ENCODE measurements around the gene PHF23.

The PHF23 gene

DNA sequence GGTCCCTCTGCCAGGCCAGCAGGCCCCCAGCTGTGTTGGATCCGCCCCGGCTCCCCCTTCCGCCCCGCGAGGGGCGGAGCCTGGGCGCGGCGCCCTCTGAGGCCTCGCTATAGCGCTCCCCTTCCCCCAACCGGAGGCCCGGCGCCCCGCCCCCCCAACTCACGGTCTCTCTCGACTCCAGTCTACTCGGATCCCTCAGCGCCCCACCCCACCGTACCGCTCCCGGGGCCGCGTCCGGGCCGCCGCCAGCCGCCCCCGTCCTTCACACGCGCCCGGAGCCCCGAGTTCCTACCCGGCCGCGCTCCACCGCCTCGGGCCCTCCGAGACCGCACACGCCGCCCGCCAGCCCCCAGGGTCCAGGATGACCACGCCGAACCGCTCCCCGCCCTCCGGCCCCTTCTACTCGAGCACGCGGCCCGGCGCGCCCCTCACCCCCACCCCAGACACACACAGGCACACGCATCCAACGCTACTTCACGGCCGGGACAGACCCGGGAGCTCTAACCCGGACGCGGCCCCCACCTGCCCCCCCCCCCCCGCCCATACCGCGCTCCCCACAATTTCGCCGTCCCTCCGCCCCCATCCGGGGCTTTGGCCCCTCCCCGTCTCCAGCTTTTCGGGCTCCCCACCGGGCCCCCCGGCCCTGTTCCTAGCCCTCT lies 1.4 kb downstream of the PHF23 start:
- peak; percentile 77 for DNase-seq

DNA sequence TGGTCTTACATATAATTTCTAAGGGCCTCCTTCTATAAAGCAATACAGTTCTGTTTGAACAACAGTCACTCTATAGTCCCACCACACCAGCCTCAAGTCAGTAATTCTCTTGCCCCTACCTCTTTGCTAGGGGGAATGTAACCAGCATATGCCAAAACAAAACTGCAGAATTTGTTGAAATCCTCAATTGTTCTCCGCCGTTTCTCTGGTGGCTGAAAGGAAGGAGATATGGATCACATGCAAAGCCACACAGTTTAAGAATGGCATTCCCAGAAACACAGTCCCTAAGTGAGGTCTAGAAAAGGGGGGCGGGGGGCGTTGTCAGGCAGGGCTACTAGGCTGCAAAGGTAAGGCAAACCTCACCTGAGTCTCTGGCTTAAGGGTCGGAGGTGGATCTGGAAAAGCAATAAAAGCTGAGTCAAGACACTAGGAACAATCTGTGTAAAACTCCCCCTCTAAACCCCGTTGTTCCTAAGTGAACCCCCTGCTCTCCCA lies 1.9 kb downstream of the PHF23 start:
- DNase-seq: no peak

DNA sequence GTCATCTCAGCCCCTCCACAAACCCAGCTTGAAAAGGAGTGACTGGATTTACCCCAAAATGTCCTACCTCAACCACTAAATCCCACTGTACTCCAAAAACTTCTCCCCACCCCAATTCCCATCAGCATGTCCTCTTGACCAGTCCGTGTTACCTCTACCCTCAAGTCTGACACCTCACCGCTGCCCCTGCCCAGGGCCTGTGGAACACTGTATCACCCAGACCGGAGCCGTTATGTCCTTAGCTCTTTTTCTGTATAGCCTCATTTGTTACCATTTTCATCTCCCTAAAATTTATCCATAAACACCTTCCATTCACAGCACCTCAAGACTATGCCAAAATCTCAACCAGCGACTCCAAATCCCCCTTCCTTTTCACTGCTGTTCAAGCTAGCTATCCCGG lies 2.4 kb downstream of the PHF23 start:
- no peak for DNase-seq

DNA sequence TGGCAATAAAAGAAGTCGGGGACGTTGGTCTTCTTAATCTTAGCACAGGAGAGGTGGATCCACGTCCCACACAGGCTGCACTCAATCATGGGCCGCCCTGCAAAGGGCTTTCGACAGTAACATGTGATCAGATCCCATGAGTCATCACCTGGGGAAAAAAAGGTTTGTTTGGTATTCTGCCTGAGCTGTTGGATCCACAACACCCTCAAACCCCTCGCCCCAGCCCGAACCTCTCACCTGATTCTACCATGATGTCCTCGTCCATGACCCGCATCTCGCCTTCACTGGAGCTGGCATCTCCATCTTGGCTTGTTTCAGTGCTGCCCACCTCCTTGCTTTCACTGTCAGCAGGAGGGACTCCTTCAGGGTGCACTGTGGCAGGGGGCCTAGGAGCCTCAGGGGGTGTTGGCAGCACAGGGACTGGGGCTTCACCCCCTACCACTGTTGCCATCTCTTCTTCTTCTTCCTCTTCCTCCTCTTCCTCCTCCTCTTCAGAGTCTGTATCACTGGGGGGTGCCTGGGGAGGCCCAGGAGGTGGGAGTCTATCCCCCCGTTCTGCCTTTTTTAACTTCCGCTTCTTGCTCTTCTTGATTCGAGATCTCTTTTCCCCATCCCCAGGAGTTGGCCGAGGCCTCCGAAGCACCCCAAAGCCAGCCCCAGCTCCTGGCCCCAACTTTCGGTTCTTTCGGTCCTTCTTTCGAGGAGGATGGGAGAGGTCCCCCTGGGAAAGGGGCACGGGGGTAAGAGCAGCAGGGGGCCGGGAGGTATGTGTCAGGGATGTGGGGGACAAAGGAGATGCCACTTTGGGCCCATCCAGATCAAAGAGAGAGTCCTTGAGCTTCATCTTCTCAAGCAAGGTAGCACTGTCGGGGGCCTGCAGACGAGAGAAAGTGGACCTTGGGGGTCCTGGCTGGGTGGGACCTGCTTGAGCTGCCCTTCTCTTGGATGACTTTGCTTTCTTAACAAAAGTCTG lies 3.3 kb downstream of the PHF23 start:
- DNase-seq: no peak

DNA sequence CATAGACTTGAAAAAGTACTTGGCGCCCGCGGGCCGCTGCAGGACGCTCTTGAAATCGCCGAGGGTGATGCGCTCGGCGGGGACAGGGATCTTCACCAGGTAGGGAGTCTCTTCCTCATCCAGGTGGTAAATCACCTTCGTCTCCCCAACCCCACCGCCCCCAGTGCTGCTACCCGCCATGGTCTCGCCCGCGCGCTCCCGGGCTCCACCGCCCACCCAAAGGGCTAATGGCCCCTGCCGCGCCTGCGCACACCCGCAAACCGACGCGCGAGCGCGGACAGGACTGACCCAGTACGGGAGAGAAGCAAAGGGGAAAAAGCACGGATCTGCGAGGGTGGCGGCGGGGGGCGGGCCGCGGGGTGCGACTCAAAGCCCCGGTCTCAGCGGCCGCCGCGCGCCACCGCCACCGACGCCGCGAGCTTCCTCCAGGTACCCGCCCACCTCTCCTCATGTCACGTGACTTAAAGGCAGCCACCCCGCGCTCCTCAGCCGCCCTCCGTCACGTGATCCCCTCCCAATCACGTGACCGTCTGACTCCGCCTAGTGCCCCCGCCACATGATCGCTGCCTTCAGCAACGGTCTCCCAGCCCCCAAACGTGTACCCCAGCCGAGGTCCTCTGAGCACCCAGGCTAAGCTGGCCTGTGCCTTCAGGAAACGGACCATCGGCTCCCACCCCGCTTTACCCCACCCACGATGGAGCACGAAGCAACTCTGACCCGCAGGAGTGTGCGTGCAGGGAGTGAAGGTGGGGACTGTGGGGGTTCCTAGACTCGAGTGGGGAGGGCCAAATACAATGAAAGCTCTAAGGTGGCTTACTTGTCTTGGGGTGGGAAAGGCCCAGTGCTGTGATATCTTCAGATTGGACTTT lies 4.9 kb downstream of the PHF23 start, which contains the start of gene DVL2:
DVL2 (minus strand) TSS at position 435 of the 869 bp plus-strand sequence; CDS start at position 180, 255 bp downstream.
- DNase-seq: peak; percentile 96

DNA sequence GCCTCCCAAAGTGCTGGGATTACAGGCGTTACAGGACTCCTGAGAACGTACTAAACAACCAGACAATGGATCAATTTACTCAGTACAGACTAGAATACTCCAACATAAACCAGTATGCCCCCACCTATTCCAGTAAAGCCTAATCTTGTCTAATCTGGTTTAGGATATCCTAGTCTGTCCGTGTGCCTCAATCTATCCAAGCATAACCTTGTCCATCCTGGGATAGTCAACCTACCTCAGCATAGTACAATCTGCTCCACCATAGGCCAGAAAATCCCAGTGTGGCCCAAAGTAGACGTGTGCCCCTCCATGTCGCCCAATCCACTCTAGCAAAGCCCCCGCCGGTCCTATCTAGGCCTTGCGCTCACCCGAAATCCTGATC lies 5.6 kb downstream of the PHF23 start:
- DNase-seq: no peak

DNA sequence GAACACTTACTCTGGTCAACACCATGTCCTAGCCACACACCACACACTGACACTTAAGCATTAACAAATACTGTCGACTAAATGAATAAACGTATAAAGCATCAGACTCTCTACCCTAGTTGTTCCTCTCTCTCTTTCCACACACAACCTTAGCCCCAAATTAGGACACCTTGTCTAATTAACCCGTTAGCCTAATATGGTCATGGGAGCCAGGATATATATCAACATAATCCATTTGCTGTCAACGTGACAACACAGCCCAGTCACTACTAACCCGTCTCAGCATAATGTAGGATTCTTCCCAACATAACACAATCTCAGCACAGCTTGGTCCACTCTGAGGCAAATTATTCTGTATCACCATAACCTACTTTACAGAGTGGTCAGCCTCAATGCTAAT lies 7.1 kb downstream of the PHF23 start:
- DNase-seq: no peak

DNA sequence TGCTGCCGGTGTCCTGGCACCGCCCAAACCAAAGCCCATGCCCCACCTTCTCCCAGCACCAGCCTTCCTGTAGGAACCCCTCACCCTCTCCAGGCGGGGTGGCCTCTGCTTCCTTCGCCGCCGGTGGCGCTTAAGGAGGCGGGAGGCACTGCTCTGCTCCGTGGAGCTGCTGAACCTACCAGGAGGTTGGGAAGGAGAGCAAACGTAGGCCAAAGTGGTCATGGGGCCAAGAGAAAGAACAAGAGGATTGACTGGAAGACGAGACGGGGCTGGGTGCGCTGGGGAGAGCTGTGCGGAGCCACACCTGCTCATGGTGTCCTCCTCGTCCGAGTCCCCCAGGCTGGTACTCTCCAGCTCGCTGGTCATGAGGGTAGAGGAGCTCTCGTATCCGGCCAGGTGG lies 9.8 kb downstream of the PHF23 start:
- DNase-seq: no peak

DNA sequence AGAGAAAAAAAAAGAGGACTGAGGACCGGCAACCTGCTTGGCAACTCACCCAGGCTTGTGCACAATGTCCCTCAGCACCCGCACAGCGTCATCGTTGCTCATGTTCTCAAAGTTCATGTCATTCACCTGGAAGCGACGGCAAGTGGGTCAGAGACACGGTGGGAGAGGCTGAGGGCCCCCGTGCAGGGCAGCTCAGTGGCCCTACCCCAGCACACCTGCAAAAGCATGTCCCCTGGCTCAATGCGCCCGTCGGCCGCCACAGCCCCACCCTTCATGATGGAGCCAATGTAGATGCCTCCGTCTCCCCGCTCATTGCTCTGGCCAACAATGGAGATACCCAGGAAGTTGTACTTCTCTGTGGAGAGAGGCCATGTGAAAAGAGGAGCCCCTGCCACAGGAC lies 10.3 kb downstream of the PHF23 start:
- no peak for DNase-seq

DNA sequence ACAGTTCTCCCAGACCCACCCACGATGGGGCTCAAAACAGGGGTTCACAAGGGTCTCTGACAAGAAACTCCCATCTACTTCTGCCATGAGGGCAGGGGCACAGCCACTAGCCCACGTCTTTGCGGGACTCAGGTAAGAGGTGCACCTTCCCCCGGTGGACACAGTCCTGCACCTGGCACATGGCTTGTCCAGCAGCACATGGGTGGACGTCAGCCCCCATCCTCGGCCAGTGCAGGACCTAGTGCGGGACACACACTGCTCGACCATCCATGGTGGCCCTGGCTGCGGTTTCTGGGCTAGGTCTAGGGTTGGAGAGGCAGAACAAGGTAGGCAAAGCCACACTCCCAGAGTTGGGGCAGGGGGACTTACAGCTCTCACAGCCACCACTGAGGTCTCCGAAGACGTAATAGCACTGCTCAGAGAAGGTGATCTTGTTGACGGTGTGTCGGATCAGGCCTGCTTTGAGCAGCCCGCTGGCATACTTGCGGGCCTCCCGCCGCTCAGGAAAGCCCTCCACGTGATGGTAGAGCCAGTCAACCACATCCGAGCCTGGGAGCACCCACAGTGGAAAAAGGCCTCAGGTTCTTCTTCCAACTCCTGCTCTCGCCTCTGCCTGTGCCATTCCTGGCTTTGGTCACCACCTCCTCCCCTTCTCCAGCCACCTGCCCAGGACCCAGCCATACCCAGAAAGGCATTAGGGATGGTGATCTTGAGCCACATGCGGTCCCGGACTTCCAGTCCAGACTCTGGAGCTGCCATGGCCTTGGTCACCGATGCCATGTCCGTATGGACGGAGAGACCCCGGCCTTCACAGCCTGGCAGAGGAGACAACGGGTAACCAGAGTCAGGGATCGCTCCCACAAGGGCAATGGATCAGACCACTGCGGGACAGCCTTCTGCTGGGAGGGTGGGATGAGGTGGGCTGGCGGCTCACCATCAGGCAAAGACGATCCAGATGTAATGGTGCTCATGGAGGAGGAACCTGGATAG lies 12.2 kb downstream of the PHF23 start:
- no peak for DNase-seq

DNA sequence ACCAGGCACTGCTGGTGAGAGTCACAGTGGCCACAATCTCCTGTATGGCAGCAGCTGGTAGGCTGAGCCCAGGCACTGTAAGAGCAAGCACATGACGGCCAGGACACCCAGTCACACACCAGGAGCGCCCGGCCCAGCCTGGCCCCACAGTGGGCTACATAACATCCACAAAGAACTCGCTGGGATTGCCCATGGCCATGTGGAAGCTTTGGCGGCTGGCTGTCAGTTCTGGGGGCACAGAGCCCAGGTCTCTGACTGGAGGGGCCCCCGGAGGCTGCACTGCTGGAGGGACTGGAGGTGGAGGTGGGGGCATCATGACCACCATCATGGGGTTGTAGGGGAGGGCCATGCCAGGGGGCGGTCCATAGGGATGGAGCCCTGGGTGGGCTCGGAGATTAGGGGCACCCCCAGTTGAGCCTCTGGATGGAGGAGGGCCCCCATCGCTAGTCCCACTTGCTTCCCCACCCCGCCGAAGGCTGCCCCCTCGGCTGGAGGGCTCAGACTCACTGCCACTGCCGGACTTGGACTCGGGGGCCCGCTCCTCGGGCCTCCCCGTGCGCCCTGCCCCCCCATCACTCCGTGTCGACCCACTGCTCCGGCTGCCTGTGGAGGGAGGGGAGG lies 13.4 kb downstream of the PHF23 start:
- DNase-seq: no peak

DNA sequence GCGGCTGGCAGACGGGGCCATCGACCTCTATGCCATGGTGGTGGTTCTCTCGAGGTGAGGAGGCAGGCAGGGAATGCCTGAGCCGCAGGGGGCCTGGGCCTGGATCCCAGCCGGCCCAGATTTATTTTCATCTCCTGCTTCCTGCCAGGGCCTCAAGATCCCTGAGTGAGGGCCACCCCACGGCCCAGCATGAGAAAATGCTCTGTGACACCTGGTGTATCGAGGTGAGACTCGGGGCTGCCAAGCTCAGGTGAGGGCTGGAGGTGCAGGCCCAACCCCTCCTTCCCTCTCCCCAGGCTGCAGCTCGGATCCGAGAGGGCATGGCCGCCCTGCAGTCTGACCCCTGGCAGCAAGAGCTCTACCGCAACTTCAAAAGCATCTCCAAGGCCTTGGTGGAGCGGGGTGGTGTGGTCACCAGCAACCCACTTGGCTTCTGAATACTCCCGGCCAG lies 14.6 kb downstream of the PHF23 start:
- no peak for DNase-seq

DNA sequence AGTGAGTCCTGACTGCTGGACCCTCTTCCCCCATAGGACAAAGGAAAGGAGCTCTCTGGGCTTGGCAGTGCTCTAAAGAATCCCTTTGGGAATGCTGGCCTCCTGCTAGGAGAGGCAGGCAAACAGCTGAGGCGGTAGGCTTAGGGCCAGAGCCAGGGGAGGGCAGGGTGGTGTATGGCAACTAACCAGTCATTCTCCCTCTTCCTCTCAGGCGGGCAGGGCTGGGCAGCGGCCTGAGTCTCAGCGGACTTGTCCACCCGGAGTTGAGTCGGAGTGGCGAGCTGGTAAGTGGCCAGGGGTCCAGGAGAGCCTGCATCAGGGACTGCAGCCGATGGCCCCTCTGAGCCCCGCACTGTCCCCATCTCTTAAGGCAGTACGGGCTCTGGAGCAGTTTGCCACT lies 15.1 kb downstream of the PHF23 start:
- no peak for DNase-seq

DNA sequence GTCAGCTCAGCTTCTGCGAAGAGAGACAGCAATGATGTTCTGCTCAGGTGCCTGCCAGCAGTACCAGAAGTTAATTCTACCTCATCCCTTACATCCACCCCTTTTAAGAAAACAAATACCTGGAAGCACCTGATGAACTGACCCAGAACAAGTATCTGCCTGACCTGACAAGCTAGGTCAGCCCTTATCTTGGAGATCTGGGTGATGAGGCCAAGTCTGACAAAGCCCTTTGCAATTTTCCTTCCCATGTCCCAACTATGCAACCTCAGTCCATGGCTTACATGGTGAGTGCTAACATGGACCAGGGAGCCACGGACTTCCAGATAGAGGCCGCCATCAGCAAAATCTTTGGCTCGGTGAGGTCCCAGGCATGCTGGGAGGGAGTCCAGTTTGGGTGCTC lies 15.9 kb downstream of the PHF23 start:
- DNase-seq: no peak

DNA sequence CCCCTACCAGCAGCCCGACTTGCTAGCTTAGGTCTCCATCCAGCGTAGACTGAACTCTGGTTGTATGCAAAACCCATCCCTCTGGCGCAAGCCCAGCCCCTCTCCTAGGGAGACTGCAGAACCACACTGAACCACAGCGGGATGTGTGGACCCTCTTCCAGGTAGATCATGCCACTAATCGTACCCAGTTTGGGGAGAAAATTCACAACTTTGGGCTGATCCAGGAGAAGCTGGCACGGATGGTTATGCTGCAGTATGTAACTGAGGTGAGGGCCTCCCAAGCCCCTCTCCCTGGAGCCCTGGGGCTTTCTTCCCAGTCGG lies 16.3 kb downstream of the PHF23 start:
- no peak for DNase-seq

DNA sequence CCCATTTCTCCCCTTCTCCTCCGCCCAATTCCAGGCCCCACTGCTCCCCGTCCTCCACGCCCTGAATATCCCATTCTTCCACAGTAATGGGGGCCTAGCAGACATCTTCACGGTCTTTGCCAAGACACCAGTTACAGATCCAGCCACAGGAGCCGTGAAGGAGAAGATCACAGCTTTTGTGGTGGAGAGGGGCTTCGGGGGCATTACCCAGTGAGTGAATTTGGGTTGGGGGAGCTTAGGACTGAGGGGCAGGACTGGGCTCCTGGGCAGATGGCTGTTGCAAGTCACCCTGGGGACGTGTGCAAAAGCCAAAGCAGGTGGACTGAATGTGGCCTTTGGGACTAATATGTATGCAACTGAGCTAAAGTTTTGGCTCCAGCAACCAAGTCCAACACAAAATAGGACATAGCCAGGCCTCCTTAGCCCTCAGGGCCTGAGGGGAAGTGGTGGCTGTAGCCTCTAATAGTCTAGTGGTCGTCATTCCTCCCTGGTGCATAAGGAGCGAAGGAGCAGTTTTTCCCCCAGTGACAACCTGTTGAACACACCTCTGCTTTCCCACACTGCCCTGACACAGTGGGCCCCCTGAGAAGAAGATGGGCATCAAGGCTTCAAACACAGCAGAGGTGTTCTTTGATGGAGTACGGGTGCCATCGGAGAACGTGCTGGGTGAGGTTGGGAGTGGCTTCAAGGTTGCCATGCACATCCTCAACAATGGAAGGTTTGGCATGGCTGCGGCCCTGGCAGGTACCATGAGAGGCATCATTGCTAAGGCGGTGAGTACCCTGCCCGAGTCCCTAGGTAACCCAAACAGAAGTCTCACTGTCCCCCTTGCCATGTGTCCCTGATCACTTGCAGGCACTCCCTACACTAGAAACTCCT lies 16.9 kb downstream of the PHF23 start:
- DNase-seq: no peak

DNA sequence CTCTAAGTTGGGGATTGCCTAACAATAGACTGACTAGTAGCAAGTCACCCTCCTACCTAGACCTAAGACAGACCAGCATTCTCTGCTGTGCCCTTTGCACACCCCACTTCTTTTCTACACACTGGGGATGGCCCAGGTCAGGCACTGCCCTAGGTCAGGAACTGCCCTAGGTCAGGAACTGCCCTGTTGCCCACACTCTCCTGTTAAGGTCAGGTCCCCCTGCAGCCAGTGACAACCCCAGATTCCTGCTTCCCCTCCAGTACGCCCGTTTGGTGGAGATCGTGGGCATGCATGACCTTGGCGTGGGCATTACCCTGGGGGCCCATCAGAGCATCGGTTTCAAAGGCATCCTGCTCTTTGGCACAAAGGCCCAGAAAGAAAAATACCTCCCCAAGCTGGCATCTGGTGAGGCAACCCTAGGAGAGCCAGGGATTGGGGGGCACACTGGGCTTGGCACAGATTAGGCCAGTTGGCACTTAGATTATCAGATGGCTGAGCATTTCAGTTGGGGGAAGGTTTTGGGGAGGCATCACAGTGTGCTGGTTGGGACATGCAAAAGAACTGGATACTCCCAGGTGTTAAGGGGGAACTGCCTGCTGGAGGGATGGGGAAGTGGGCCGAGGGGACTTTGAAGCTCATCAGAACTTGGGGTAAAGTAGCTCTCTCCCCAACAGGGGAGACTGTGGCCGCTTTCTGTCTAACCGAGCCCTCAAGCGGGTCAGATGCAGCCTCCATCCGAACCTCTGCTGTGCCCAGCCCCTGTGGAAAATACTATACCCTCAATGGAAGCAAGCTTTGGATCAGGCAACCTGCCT lies 17.8 kb downstream of the PHF23 start:
- DNase-seq: no peak

DNA sequence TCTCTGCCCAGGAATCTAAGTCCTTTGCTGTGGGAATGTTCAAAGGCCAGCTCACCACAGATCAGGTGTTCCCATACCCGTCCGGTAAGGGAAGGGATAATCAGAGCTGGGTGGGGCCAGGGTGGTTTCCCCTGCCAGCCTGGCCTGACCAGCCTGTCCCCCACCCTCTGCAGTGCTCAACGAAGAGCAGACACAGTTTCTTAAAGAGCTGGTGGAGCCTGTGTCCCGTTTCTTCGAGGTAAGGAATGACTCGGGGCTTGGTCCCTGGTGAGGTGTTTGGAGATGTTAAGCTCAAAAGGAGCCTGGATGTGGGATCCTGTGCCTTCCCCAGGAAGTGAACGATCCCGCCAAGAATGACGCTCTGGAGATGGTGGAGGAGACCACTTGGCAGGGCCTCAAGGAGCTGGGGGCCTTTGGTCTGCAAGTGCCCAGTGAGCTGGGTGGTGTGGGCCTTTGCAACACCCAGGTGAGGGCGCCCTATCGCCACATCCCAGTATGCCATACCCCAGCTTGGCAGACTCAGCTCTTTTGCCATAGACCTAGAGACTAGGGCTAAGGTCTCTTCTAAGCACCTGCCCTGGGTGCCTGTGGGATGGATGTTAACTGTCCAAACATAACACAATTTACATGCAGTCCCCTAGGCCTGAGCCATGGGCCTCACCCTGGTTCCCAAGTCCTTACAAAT lies 18.5 kb downstream of the PHF23 start:
- DNase-seq: peak; percentile 52

All from fibroblast of skin of abdomen (primary cell).